ENCODE data around the gene SLC44A1.
A peak's percentile ranks its signal among the peaks of the same experiment; 100 is the strongest.

The SLC44A1 gene

DNA sequence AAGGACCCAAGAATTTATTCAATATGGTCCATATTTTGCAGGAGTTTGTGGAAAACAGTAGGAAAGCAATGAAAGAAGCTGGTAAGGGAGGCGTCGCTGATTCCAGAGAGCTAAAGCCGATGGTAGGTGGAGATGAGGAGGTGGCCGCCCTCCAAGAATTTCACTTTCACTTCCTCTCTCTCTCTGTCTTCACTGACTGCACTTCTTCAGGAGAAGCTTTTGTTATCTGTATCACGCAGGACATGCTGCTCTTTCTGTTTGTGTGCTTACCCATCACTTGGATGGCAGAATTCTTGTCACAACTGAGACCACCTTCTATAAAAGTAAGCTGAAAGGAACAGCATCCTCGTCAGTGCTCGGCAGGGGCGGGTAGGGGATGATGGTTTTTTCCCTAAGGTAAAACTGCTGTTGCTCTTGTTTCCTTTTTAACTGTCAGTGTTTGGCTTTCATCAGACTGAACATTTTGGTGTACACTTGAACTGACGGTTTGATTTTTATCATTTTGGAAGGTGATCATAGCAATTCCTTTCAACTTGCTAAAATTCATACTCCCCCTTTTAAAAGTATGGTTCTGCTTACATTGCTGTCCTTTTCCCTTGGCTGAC is 141.0 kb downstream of the SLC44A1 start:
- Histone ChIP-seq H3K9me3 (no peaks in the 10 kb centered on the region), H3K36me3 (no peaks in the 10 kb centered on the region), H3K27me3 (no peaks in the 10 kb centered on the region), H3K4me1 (peaks cover 22% of the 10 kb centered on the region), H3K4me3 (peak overlapping the region; percentile 62), H3K27ac (peak overlapping the region; percentile 67), H4K20me1 (no peaks in the 10 kb centered on the region), H3K4me2 (peak overlapping the region; percentile 85), H3K9ac (peak overlapping the region; percentile 73)
- no peak for TF ChIP-seq Cebpa-rat (IDR thresholded peaks at IDR 0.05)

DNA sequence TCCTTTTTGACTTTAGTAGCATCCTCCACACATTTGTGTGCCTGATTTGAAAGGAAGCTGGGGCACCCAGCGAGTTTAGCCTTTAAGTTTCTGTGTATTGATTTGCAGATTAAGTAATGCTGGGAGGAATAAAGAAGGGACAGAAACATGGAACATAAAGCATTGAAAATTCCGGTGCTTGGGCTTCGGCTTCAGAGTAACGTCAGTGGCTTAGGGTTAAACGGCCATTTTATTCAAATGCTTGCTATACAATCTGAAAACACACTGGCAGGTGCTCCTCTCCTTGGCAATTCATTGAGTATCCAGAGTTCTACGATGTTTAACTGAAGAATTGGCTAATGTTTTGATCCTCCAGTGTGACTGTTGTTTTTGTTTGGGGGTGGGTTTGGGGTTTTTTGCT is 145.3 kb downstream of the SLC44A1 start:
- no peak for TF ChIP-seq Cebpa-rat (IDR thresholded peaks at IDR 0.05)
- no peak overlapping the region for H3K4me2 ChIP-seq
- H3K9me3 ChIP-seq = no peaks in the 10 kb centered on the region
- H3K27ac ChIP-seq = no peak overlapping the region
- no peak overlapping the region for H3K9ac ChIP-seq
- H3K36me3 ChIP-seq = no peaks in the 10 kb centered on the region
- H3K4me1 ChIP-seq = peaks cover 17% of the 10 kb centered on the region
- H3K4me3 ChIP-seq = no peak overlapping the region
- no peaks in the 10 kb centered on the region for H4K20me1 ChIP-seq
- no peaks in the 10 kb centered on the region for H3K27me3 ChIP-seq

DNA sequence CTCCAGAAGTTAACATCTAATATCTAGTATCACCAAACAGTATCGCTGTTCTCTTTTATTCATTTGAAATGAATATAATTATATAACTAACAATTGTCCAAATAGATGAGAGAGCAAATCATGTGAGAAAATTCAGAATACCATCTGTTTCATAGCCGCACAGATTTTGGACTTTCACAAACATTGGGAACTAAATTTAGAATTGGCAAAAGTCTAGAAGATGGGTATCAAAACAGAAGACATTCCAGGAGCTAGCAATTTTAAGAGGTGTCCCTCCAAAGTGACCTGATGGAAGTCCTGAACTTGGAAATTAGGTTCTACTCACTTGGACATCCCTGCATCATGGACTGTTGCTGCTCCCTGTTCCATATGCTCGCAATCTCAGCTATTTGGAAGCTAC is 146.4 kb downstream of the SLC44A1 start:
- no peak overlapping the region for H3K27ac ChIP-seq
- peaks cover 7% of the 10 kb centered on the region for H3K4me1 ChIP-seq
- no peaks in the 10 kb centered on the region for H3K9me3 ChIP-seq
- H3K36me3 ChIP-seq = no peaks in the 10 kb centered on the region
- no peaks in the 10 kb centered on the region for H4K20me1 ChIP-seq
- no peak overlapping the region for H3K4me3 ChIP-seq
- no peak overlapping the region for H3K4me2 ChIP-seq
- TF ChIP-seq Cebpa-rat (IDR thresholded peaks at IDR 0.05) = no peak
- H3K27me3 ChIP-seq = no peaks in the 10 kb centered on the region
- no peak overlapping the region for H3K9ac ChIP-seq

DNA sequence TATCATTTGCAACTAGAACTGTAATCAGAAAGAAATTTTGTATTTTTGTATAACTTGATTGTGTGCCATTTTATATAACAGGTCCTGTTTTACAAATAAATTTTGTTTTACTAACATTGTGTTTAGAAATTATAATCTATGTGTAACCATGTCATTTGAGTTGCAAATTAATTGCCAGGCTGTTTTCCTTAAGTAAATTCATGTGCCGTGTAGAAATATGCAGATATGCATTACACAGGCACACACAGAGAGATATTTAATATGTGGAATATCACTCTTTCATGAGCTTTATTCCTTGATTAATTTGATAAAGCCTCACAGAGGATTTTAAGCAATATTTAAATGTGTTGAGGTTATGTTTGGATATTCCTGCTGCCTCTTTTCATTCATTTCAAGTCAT is 146.8 kb downstream of the SLC44A1 start:
- no peaks in the 10 kb centered on the region for H3K27me3 ChIP-seq
- H3K4me2 ChIP-seq = no peak overlapping the region
- H3K36me3 ChIP-seq = no peaks in the 10 kb centered on the region
- peaks cover 3% of the 10 kb centered on the region for H3K4me1 ChIP-seq
- no peaks in the 10 kb centered on the region for H3K9me3 ChIP-seq
- no peak overlapping the region for H3K27ac ChIP-seq
- no peak for TF ChIP-seq Cebpa-rat (IDR thresholded peaks at IDR 0.05)
- H3K9ac ChIP-seq = no peak overlapping the region
- H3K4me3 ChIP-seq = no peak overlapping the region
- H4K20me1 ChIP-seq = no peaks in the 10 kb centered on the region

DNA sequence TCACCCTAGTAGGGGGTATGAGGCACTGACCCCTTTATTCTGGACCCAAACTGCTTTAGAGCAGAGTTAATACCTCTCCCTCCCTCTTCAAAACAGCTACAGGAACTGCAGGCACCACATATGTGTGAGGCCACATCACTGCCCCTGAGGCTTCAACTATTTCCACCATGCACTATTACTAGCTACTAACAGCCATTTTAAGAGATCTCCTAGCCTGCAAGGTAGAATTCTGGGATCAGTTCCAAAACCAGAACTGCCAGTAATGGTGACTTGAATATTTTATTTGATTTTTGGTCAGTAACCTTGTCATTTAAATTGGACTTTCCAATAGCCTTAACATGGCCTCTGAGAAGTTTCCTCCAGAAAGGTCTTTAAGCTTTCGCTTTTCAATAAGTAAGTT is 148.1 kb downstream of the SLC44A1 start:
- Histone ChIP-seq H3K4me3 (no peak overlapping the region), H4K20me1 (no peaks in the 10 kb centered on the region), H3K27me3 (no peaks in the 10 kb centered on the region), H3K4me1 (no peaks in the 10 kb centered on the region), H3K36me3 (no peaks in the 10 kb centered on the region), H3K9ac (no peak overlapping the region), H3K9me3 (no peaks in the 10 kb centered on the region), H3K27ac (no peak overlapping the region), H3K4me2 (no peak overlapping the region)
- no peak for TF ChIP-seq Cebpa-rat (IDR thresholded peaks at IDR 0.05)

DNA sequence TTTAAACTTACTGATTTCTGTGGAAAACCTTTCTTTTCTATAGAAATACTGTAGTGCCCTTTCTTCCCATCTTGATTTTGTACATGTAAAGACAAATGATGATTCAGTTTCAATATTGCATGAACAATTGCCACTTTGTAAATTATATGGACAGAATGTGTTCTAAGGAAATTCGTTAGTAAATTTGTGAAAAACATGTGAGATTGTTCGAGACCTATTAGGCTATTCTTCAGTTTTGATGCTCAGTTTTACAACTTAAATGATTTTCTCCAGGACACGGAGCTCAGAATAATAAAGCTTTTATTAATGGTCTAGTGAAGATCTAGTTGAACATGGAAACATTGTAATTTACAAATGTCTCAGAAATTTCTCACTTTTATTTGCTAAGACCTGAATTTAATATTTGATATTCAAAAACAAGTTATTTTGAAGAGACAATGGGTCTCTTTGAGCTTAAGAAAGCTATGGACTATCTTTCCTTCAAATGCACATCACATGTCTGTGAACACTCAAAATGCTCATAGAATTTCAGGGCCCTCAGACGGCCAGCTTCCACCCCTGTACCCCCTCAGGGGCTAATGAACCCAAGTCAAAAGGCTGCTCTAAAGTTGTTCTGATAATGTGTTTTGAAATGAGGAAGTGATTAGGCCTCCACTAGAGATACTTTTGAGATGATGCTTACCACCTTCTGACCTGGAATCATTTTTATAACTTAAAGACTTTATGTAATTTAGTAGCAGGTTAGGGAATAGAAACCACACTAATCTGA is 149.3 kb downstream of the SLC44A1 start:
- Histone ChIP-seq H3K9ac (no peak overlapping the region), H3K4me3 (no peak overlapping the region), H3K4me2 (no peak overlapping the region), H3K27me3 (no peaks in the 10 kb centered on the region), H3K4me1 (no peaks in the 10 kb centered on the region), H3K27ac (no peak overlapping the region), H3K36me3 (no peaks in the 10 kb centered on the region), H4K20me1 (no peaks in the 10 kb centered on the region), H3K9me3 (no peaks in the 10 kb centered on the region)
- no peak for TF ChIP-seq Cebpa-rat (IDR thresholded peaks at IDR 0.05)

DNA sequence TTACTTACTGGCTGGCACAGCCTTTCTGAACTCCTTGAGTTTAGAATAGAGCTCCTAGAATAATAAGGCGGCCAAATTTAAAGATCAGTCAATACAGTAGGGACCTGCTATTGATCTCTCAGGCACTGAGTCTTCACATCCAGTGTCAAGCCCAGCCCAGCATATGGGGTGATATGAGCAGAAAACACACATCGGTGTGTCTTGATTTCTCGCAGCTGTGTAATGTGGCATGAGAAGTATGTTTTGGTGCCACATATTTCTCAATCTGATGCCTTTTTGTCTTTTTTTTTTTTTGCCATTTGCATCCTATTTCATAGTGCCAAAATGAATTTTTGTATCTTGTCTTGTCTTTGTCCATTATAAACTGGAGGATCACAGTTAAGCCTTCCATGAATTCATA is 152.0 kb downstream of the SLC44A1 start:
- H3K4me2 ChIP-seq = no peak overlapping the region
- peaks cover 10% of the 10 kb centered on the region for H3K4me1 ChIP-seq
- no peak overlapping the region for H3K9ac ChIP-seq
- H3K27me3 ChIP-seq = no peaks in the 10 kb centered on the region
- H3K4me3 ChIP-seq = no peak overlapping the region
- H4K20me1 ChIP-seq = no peaks in the 10 kb centered on the region
- no peaks in the 10 kb centered on the region for H3K9me3 ChIP-seq
- H3K27ac ChIP-seq = no peak overlapping the region
- no peak for TF ChIP-seq Cebpa-rat (IDR thresholded peaks at IDR 0.05)
- H3K36me3 ChIP-seq = no peaks in the 10 kb centered on the region

DNA sequence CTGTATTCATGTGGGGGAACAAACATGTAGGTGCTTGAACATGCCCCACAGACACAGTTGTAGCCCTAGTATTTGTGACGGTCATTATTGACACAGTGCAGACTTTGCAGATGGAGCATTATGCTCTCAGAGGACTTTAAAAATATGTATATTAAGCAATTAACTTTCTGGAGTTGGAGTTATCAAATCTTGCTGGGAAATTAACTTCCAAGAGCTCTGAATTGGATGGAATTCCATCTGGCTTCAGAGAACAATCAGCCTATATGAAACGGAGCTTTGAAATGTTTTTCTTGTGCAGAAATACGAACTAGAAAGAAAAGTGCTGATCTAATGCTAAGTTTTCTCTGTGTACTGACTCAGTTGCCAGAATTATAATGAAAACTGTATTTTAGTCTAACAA is 152.4 kb downstream of the SLC44A1 start:
- H3K27ac ChIP-seq = no peak overlapping the region
- no peak for TF ChIP-seq Cebpa-rat (IDR thresholded peaks at IDR 0.05)
- no peaks in the 10 kb centered on the region for H3K27me3 ChIP-seq
- H4K20me1 ChIP-seq = no peaks in the 10 kb centered on the region
- H3K4me3 ChIP-seq = no peak overlapping the region
- H3K9ac ChIP-seq = no peak overlapping the region
- H3K4me1 ChIP-seq = peaks cover 15% of the 10 kb centered on the region
- no peaks in the 10 kb centered on the region for H3K36me3 ChIP-seq
- no peak overlapping the region for H3K4me2 ChIP-seq
- H3K9me3 ChIP-seq = no peaks in the 10 kb centered on the region

DNA sequence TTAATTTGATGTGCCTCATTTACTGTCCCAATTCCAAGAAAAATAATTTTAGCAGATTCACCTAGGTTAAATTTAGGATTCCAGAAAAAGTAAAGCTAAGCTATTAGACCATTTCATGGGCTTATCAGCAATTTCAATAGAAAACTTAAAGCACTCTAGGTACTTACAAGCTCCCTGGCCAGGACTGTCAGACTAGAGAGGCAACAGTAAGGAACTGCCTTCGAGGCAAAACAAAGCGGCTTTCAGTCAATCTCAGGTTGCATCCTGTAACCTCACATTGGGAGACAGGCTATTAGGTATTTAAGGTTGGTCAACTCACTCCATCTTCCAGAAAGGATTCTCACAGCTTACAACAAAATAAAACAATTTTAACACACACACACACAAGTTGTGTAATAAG is 154.7 kb downstream of the SLC44A1 start:
- Histone ChIP-seq H3K27ac (no peak overlapping the region), H3K27me3 (no peaks in the 10 kb centered on the region), H4K20me1 (no peaks in the 10 kb centered on the region), H3K4me3 (no peak overlapping the region), H3K36me3 (no peaks in the 10 kb centered on the region), H3K4me2 (no peak overlapping the region), H3K9me3 (no peaks in the 10 kb centered on the region), H3K9ac (no peak overlapping the region), H3K4me1 (peaks cover 37% of the 10 kb centered on the region)
- no peak for TF ChIP-seq Cebpa-rat (IDR thresholded peaks at IDR 0.05)

DNA sequence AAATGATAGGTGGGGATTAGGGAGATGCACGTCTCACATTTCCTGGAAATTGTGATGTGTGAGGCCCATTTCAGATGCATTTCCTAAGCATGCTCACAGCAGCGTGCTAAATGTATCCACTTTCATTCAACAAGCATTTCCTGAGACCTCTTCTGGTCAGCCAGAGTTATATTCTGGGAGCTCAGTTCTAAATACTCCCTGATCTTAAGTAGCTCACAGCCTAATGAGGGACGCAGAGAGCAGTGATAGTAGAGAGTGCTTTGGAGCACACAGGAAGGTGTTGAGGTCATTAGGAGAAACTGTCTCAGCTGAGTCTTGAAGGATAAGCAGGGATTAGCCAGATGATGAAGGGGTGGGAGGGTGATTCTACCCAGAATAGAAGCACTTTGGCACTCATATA is 157.2 kb downstream of the SLC44A1 start:
- Histone ChIP-seq H3K9ac (no peak overlapping the region), H3K4me1 (peaks cover 60% of the 10 kb centered on the region), H3K4me3 (no peak overlapping the region), H4K20me1 (no peaks in the 10 kb centered on the region), H3K4me2 (peak overlapping the region; percentile 80), H3K9me3 (peaks cover 4% of the 10 kb centered on the region), H3K36me3 (no peaks in the 10 kb centered on the region), H3K27me3 (no peaks in the 10 kb centered on the region), H3K27ac (no peak overlapping the region)
- no peak for TF ChIP-seq Cebpa-rat (IDR thresholded peaks at IDR 0.05)
